NCI-H226 (cell line): Measurements from ENCODE around the gene CNPY4.

Experiments used
- DNase-seq: peaks from one replicate; pipeline ENCODE4 v3.0.0-alpha.2; 2015

CNPY4 gene, protein sequence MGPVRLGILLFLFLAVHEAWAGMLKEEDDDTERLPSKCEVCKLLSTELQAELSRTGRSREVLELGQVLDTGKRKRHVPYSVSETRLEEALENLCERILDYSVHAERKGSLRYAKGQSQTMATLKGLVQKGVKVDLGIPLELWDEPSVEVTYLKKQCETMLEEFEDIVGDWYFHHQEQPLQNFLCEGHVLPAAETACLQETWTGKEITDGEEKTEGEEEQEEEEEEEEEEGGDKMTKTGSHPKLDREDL

DNA sequence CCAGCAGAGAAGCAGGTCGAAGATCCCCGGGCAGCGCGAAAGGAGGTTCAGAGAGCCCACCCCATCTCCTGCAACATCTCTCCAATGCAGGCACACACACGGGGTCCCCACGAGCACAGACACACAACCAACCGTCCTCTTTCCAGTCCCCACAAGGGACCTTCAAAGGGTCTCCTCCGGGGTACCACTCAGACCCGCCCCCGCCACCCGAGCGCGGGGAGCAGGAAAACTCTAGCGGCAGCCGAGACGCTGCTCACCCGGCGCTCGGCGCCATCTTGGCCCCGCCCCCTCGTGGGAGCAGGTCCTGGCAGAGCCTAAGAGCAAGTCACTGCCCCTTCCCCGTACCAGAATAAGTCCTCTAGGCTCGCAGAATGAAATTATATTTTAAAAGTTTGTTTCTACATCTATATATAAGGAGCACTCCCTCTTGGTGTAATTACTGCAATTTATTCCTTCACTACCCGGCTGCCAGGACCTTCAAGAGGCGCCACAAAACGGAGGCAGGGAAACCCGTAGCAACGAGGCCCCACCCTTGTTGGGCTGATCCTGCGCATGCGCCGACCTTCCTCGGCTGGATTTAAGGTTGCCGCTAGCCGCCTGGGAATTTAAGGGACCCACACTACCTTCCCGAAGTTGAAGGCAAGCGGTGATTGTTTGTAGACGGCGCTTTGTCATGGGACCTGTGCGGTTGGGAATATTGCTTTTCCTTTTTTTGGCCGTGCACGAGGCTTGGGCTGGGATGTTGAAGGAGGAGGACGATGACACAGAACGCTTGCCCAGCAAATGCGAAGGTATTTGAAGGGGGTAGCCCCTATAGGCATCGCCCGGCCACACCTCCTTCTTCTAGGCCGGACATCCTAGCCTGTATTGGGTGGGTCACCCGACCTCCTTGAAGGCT lies at the start of gene CNPY4, which contains the start of gene TAF6:
Gene CNPY4, plus strand, starts transcription at position 563 of the 898 bp plus-strand sequence. Its CDS starts 111 bp downstream, at position 674.
Gene TAF6, minus strand, starts transcription at position 287 of the 898 bp plus-strand sequence. CDS start 5,149 bp downstream, outside the sequence.
- peak; percentile 82 for DNase-seq

DNA sequence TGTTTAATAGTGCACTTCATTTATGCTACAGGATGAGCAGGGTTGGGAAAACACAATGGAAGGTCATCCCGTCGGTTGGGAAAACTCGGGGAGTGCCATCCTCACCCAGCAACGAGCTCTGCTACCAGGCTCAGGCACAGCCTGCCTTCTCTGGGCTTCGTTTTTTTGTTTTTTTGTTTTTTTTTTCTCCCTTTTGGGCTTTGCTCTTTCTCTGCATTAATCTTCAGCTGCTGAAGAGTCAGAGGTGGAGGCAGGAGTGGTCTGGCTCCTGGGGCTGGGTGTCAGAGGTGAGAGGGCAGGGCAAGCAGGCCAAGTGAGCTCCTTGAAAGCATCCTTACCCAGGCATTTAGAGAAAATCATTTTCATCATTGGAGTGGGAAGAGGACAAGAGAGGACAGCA lies 49.4 kb upstream of the CNPY4 start:
- DNase-seq, result no peak

DNA sequence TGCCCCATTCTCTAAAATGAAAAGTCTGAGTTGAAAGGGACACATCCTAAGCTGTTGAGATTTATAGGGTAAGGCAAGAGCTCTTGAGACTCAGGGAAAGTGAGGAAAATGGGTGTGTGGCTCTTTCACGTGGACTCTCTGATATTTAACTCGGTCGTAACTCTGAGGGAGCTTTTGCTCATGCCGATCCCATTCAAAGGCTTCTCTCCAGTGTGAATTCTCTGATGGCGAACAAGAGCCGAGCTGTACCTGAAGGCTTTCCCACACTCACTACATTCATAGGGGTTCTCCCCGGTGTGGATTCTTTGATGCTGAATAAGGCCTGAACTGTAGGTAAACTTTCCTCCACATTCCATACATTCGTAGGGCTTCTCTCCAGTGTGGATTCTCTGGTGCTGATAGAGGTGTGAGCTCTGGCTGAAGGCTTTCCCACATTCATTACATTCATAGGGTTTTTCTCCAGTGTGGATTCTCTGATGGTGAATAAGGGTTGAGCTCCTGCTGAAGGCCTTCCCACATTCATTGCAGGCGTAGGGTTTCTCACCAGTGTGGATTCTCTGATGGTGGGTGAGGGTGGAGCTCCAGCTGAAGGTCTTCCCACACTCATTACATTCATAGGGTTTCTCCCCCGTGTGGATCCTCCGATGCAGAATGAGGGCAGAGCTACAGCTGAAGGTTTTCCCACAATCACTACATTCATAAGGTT lies 48.3 kb upstream of the CNPY4 start:
- DNase-seq, result no peak

DNA sequence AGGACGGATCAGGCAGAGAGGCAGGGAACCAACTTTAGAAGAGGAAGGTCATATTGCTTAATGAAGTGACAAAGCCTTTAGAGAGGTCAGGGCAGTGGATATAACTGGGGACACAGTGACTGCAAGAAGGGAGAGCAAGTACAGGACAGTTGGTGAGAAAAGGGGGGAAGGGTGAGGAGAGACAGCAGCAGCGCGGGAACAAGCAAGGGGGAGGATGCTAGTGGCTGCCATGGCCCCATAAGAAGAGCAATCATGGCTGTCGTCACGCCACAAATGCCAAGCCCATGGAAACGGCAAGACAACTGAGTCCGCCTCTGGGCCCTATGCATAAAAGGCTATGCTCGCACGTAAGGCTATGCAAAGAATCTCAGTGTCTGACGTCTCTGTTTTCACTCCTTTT lies 47.0 kb upstream of the CNPY4 start:
- DNase-seq, result no peak

DNA sequence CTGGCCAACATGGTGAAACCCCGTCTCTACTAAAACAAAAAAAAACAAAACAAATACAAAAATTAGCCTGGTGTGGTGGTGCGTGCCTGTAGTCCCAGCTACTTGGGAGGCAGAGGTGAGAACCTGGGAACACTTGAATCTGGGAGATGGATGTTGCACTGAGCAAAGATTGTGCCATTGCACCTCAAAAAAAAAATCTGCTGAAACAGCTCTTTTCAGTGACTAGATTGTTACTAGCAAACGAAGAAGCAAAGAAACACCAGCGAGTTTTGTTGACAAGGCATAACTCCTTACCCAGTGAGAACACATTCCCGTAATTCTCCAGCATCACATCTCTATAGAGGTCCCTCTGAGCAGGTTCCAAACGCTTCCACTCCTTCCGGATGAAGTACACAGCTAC lies 44.6 kb upstream of the CNPY4 start:
- no peak for DNase-seq

DNA sequence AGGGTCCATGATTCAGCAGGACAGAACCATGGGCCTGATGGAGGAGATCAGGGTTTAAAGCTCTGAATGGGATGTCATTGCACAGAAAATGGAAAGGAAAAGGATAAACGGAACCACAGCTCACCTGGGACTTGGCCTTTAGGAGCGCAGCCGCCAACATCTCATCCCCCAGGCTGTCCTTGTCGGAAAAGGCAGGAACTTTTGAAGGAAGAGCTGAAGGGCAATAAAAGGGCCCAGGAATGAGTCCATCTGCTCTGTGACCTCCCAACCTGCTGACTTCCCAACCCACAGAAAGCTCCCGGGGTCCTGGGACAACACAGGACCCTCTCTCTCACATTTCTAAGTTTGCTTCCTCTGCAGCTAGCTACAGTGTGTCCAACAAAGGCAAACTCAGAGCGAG lies 44.0 kb upstream of the CNPY4 start:
- no peak for DNase-seq

DNA sequence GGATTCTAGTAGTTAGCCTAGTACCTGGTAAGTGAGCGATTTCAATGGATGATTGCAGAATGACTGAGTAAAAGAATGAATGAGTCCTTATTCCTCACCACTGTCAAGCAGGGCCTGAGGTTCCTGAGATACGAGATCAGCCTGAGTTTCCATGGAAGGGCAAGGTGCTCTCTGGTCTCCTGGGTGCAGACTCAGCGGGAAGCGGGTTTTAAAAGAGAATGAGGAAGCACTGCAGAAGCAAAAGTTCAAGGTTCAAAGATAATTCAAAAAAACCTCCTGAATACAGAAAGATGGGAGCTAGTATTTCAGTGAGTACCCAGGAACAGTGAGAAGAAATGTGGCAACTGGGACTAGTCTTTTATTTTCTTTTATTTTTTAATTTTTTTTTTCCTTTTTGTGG lies 42.2 kb upstream of the CNPY4 start:
- no peak for DNase-seq

DNA sequence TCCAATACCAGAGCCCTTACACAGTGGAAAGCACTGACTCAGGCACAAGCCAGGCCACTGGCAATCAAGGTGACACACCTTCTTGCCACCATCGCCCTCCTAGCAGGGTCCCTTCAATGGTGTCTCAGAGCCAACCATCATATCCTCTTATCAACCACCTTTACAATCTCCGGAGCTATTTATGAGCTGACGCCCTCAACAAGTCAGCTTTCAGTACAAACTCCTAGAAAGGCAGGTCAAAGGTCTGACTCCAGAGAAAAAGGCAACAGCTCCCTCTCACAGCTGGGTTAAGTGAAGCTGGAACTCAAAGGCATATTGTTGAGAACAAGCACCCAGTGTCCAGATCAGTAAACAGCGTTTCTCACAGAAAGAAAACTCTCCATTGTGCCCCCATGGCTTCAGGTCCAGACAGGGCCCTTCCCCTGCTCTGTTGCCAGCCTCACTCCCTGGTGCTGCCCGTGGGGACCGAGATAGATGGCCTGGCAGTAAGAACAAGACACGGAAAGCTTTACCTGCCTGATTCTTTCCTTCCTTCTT lies 40.3 kb upstream of the CNPY4 start:
- DNase-seq, result no peak

DNA sequence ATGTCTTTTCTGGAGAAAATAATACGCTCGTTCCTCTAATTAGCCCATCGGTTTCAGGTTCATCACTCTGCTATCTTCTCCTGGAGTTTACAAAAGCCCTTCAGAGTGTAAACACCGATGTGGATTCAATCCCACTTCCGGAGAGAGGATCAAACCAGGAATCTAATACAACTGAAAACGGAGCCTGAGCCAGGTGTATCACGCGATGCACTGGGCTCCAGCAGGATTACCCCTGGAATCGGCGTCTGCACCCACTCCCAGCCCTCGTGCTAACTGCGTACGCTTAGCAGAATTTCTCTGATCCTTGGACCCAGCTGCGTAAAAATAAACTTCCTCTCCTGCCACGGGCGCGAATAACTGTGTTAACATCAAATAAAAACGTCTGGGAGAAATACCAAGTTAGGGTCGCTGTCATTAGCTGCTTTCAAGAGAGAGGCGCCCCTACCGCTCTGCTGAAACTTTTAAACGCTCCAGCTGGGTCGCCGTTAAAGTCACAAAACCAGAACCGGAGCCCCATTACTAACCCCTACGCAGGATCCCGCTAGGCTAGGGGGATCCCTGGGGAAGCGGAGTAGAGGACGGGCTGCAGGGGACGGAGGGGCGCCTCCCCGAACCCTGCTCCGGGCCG lies 38.4 kb upstream of the CNPY4 start:
- DNase-seq, result no peak

DNA sequence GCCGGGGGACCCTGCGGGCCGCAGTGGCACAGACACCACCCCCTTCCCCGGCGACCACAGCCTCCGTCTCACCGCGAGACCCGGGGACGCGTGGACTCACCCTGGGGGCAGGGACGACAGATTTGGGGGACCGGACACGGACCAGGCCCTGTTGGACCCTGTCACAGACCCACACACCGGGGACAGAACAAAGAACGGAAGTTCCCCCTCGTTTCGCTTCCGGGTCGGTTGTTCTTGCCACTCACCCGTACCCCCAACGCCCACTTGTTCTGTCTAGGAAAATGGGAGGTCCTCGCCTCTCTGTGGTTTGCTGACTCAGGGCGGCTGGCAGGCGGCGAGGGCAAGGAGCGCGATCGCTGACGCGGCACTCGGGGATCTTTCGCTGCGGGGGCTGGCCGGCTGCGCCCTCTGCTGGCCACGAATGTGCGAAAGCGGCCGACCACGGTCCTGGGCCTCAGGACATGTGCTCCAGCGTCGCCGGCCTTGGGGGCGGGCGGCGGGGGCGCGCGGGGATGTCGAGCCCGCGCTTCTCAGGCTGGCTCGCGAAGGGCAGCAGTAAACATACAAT lies 37.8 kb upstream of the CNPY4 start, which contains the start of gene ZNF3:
Gene ZNF3, minus strand, starts transcription at position 189 of the 568 bp plus-strand sequence. CDS start 4,366 bp downstream, outside the sequence.
- peak; percentile 98 for DNase-seq

DNA sequence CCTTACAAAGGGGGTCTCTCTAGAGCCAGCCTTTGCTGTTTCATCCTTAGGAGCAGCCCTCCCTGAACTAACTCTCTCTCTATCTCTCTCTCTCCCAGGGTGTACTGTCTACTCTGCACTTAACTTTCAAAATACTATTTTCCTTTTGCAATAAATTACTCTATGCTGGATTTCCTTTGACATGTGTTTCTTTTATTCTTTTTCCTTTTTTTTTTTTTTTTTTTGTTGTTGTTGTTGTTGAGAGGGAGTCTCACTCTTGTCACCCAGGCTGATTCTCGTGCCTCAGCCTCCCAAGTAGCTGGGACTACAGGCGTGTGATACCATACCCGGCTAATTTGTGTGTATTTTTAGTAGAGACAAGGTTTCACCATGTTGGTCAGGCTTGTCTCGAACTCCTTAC lies 36.5 kb upstream of the CNPY4 start:
- no peak for DNase-seq

DNA sequence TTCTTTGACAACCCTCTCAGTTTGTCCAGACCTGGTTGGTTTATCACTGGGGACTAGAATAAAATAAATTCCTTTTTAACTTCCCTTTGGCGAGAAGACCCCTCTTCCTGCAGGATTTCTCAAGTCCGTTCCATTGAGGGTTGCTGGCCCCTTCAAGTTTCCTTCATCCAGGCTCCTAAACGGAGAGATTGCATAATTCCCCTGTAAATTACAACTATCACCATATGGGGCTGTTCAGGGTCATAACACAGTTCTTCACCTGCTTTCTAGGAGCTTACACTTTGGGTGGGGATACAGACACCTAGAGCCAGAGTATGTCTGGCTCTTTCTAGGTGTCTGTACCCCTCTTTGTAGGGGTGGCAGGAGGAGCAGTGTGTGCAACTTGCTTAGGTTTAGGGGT lies 33.9 kb upstream of the CNPY4 start:
- no peak for DNase-seq

DNA sequence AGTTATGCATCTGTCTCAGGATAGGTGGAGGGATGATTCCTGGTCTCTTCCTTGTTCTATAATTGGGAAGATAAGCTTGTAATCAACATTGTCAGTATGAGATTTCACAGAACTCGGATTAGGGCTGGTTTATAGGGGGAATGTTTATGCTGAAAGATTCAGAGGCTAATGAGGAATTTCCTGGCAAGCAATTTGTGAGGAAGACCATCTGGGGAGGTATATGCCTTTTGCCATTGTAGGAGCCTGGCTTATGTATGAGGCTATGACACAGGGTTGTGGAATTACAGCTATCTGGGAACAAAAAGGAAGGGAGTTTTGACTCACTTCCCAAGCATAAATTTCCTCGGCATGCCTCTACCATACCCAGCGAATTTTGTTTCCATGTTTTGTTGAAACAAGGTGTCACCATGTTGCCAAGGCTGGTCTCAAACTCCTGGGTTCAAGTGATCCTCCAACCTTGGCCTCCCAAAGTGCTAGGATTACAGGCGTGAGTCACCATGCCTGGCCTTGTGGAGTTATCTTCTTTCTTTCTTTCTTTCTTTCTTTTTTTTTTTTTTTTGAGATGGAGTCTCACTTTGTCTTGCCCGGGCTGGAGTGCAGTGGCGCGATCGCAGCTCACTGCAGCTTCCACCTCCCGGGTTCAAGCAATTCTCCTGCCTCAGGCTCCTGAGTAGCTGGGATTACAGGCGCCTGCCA lies 32.2 kb upstream of the CNPY4 start:
- DNase-seq, result peak; percentile 97

DNA sequence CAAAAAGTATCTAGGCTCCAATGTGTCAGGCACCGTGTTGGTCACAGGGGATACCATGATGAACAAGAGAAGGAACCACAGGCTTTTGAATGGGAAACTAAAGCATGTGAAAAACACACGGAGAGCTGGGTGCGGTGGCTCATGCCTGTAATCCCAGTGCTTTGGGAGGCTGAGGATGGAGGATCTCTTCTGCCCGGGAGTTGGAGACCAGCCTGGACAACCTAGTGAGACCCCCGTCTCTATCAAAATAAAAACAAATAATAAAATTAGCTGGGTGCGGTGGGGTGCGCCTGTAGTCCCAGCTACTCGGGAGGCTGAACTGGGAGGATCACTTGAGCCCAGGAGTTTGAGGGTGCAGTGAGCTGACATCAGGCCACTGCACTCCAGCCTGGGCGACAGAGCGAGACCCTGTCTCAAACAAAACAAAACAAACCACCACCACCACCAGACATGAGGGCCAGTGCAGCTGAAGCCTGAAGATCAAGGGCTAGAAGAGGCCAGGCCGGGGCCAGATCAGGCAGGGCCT lies 31.3 kb upstream of the CNPY4 start:
- no peak for DNase-seq

DNA sequence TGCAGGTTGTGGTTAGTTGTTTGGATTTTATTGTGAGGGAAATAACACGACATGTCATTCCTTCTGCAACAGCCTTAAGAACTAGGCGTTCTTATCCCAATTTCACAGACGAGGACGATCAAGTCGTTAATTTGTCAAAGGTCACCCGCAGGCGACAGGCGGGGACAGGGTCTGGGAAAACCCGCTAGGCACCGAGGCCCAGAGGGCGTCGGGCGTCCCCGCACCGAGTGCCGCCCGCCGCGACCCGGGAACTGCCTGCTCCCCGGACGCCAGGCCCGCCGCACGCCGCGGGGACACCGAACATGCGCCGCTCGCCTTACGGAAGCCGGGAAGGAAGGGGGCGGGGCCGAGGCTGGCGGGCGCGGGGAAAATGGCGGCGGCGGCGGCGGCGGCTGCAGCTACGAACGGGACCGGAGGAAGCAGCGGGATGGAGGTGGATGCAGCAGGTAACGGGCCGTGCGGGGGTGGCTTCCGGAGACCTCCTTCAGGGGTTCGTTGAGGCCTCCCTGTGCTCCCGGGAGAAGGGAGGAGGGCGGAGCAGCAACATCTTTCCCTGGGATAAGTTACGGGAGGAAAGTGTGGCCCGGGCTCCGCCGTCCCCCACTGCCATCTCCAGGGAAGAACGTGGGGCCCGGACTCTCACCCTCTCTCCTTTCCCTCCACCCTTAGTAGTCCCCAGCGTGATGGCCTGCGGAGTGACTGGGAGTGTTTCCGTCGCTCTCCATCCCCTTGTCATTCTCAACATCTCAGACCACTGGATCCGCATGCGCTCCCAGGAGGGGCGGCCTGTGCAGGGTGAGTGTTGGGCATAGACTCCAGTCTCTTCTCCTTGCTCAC lies 30.6 kb upstream of the CNPY4 start, which contains the start of gene COPS6:
Gene COPS6, plus strand, starts transcription at position 349 of the 837 bp plus-strand sequence. Its CDS starts 22 bp downstream, at position 371.
- DNase-seq, result peak; percentile 59

DNA sequence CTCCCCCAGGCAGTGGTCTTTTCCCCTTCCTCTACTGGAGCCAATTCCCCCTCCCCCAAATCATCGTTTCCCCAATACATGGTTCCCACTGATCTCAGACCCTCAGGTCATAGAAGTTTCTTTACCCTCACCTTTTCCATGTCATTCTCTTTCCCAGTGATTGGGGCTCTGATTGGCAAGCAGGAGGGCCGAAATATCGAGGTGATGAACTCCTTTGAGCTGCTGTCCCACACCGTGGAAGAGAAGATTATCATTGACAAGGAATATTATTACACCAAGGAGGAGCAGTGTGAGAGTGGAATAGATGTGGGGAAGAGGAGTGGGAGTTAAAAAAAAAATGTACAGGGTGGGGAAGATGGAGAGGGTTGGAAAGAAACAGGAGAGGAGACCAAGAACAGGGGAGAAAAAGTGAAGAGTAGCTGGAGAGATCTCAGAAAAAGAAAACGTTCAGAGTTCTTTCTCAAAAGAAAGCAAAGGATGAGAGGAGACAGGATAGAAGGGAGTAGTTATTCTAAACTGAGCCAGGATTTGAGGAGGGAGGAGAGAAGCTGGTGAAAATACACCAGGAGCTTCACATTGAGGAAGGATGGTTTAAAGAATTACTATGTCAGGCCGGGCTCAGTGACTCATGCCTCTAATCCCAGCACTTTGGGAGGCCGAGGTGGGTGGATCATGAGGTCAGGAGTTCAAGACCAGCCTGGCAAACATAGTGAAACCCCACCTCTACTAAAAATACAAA lies 29.8 kb upstream of the CNPY4 start:
- no peak for DNase-seq

DNA sequence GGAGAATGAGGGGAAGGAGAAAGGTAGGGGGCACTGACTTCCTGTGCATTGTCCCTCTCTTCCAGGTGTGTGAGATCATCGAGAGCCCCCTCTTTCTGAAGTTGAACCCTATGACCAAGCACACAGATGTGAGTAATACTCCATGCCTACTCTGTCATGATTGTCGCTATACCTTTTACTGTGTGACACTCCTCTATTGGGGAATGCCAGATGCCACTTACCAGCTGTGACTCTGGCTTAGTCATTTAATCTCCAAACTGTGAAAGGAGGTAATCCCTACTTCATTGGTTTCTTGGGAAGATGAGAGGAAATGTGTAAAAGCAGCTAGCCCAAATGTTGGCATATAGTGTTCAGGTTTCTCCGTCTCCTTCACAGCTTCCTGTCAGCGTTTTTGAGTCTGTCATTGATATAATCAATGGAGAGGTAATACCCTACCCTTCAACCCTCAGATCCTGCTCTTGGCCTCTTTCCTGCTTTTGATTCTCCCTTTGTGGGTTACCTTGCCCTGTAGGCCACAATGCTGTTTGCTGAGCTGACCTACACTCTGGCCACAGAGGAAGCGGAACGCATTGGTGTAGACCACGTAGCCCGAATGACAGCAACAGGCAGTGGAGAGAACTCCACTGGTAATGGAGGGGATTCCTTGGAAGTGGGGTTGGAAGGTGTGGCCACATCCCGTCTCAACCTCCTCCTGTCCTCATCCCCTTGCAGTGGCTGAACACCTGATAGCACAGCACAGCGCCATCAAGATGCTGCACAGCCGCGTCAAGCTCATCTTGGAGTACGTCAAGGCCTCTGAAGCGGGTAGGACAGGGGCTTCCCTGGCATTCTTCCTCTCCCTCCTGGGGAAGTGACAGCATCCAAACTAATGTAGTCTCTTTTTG lies 28.7 kb upstream of the CNPY4 start:
- DNase-seq, result no peak

DNA sequence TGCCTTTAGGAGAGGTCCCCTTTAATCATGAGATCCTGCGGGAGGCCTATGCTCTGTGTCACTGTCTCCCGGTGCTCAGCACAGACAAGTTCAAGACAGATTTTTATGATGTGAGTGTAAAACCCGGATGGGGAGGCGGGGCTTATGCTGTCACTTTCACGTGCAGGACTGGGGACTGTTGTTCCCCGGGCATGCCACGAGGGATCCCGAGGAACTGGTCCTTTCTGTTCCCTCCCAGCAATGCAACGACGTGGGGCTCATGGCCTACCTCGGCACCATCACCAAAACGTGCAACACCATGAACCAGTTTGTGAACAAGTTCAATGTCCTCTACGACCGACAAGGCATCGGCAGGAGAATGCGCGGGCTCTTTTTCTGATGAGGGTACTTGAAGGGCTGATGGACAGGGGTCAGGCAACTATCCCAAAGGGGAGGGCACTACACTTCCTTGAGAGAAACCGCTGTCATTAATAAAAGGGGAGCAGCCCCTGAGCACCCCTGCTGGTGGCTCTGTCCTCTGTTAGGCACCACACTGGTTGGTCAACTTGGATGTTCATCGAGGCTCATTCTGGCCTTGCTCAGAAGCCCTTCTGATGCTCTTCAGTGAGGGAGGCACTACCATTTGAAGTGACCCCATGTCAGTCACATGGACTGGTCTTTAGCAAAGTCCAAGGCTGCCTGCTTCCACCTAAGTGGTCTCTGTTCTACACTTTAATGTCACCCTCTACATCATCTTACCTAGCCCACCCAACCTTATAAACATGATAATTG lies 27.8 kb upstream of the CNPY4 start:
- no peak for DNase-seq
